ENCODE data around the gene SETD2. TPM values are rescaled to one million over a fixed set of nuclear protein-coding genes. Genes with fewer than 3 reads are reported as not detected.
A peak's percentile ranks its signal among the peaks of the same experiment; 100 is the strongest.

SETD2 gene
- total and polyA plus RNA-seq, 9 of the 15 experiments (the other 6 are each of a cell fraction or from before 2014, with no cell fraction given) = 8.2 to 44.0 (median 33.6) TPM

GRCh38 chr3:46971742-46972141, 192.2 kb downstream of the SETD2 start (continued):
- TF ChIP-seq ZMIZ1 (IDR thresholded peaks at IDR 0.05; ENCODE audit: low read depth in 2 of 2, low read length in 2 of 2) = 0 out of 4 replicates have a peak, but pooled peaks of 1 of the 2 experiments have one; percentile 22
- TF ChIP-seq ZNF263 (CRISPR knock-in tag; IDR thresholded peaks at IDR 0.05; ENCODE audit: borderline replicate concordance) = no peak
- peak; percentile 38 for TF ChIP-seq MEIS2 (IDR thresholded peaks at IDR 0.05; ENCODE audit: partially characterized antibody)
- TF ChIP-seq ZNF184 (CRISPR knock-in tag; IDR thresholded peaks at IDR 0.05) = no peak
- TF ChIP-seq ZBTB2 (IDR thresholded peaks at IDR 0.05) = peak; percentile 61; the same call in 1 of the 2 replicates
- peak; percentile 65; the same call in 1 of the 2 replicates for TF ChIP-seq SMARCC2 (IDR thresholded peaks at IDR 0.05; ENCODE audit: low read depth)
- TF ChIP-seq ZEB2 (IDR thresholded peaks at IDR 0.05) = peak; percentile 88
- peak; percentile 82 for TF ChIP-seq CBFA2T3 (IDR thresholded peaks at IDR 0.05)
- TF ChIP-seq NEUROD1 (IDR thresholded peaks at IDR 0.05; ENCODE audit: borderline replicate concordance, low read depth, low read length, partially characterized antibody) = no peak
- TF ChIP-seq ZNF407 (IDR thresholded peaks at IDR 0.05; ENCODE audit: low read depth) = 0 out of 2 replicates have a peak, but pooled peaks have one; percentile 13
- no peak for TF ChIP-seq BCOR (IDR thresholded peaks at IDR 0.05)
- TF ChIP-seq SMARCE1 (IDR thresholded peaks at IDR 0.05) = peak; percentile 69; the same call in 1 of the 2 replicates
- TF ChIP-seq ZNF76 (CRISPR knock-in tag; IDR thresholded peaks at IDR 0.05; ENCODE audit: borderline replicate concordance) = no peak
- TF ChIP-seq CTBP1 (IDR thresholded peaks at IDR 0.05; ENCODE audit: borderline replicate concordance) = peak; percentile 59
- peak; percentile 20; the same call in 1 of the 2 replicates for TF ChIP-seq PKNOX1 (IDR thresholded peaks at IDR 0.05)
- TF ChIP-seq DPF2 (IDR thresholded peaks at IDR 0.05) = peak; percentile 87
